A549 (cell line): ENCODE data around the gene SCRT2. TPM values are rescaled to one million over a fixed set of nuclear protein-coding genes. Genes with fewer than 3 reads are reported as not detected.

ENCODE experiments used
- ATAC-seq, 2 experiments: fragments of 200-7000 bp in 1 of 2; fragments of >200 bp in 1 of 2; cut with Nextera tagmentation in 1 of 2; cut with Tn5 transposase in 1 of 2; 3 replicates each; pipeline versions ENCODE4 v1.8.0 to v1.9.1; 2018 to 2020; ENCODE audit warnings: mild to moderate bottlenecking in 1 of 2, moderate library complexity in 1 of 2
- CTCF ChIA-PET: fragments of 300-600 bp; sonication (Branson Sonifier 250); formaldehyde crosslinking; extraction: SDS; loops from one replicate; lab custom pipeline; 2021; ENCODE audit warnings: antibody characterized with exemption, inconsistent platforms; lab: Yijun Ruan, JAX
- POLR2A ChIA-PET: fragments of 350-600 bp; formaldehyde crosslinking; extraction: SDS; loops from one replicate; lab custom pipeline; 2021; ENCODE audit warnings: antibody characterized with exemption, inconsistent platforms; lab: Yijun Ruan, JAX
- DNase-seq, 2 experiments: peaks; one replicate each; pipeline versions ENCODE4 v3.0.0 to v3.0.0-alpha.2; 2011 to 2016; ENCODE audit warnings: low read depth in 1 of 2, low spot score in 1 of 2
- FAIRE-seq: peaks from 2 replicates; lab custom pipeline; 2011; peaks lifted over from hg19 to GRCh38; lab: Jason Lieb, UNC
- H3K27ac ChIP-seq, 2 experiments: fragments of >200 bp; sonication (Bioruptor Twin); formaldehyde crosslinking; 3 replicates each; pipeline ENCODE4 v1.5.1; 2016 to 2017
- H3K4me1 ChIP-seq: fragments of >200 bp; sonication (Bioruptor Twin); formaldehyde crosslinking; 3 replicates; pipeline ENCODE4 v1.6.1; 2016
- H3K4me2 ChIP-seq: fragments of >200 bp; sonication (Bioruptor Twin); formaldehyde crosslinking; 3 replicates; pipeline ENCODE4 v1.6.1; 2016
- H3K4me3 ChIP-seq: fragments of >200 bp; sonication (Bioruptor Twin); formaldehyde crosslinking; 3 replicates; pipeline ENCODE4 v1.5.1; 2016
- H3K9me3 ChIP-seq: fragments of >200 bp; sonication (Bioruptor Twin); formaldehyde crosslinking; 3 replicates; pipeline ENCODE4 v1.6.1; 2016
- BCL3 ChIP-seq: fragments of >200 bp; sonication (Bioruptor Twin); formaldehyde crosslinking; IDR thresholded peaks from 3 replicates; pipeline ENCODE4 v1.6.1; 2016
- CEBPB ChIP-seq, 2 experiments: fragments of >200 bp in 1 of 2; sonication (Bioruptor Twin) in 1 of 2; formaldehyde crosslinking in 1 of 2; IDR thresholded peaks; 2 replicates each; pipeline ENCODE4 v1.6.1; 2012 to 2016
- CHD2 ChIP-seq: fragments of 150-350 bp; IDR thresholded peaks from 2 replicates; pipeline ENCODE4 v1.6.1; 2014; ENCODE audit warnings: low read length; ENCODE audit not compliant: partially characterized antibody
- CTCF ChIP-seq: fragments of >200 bp; sonication (Bioruptor Twin); formaldehyde crosslinking; IDR thresholded peaks from 3 replicates; pipeline ENCODE4 v1.5.1; 2016
- EHF ChIP-seq: fragments of 250-450 bp; sonication (Bioruptor Pico); IDR thresholded peaks from 2 replicates; pipeline ENCODE4 v1.5.0; 2020; ENCODE audit warnings: mild to moderate bottlenecking
- FOSB ChIP-seq: fragments of 250-450 bp; sonication (Bioruptor Pico); IDR thresholded peaks from 2 replicates; pipeline ENCODE4 v1.5.0; 2020; ENCODE audit warnings: mild to moderate bottlenecking, moderate library complexity
- GATA3 ChIP-seq: IDR thresholded peaks from 2 replicates; pipeline ENCODE4 v1.6.1; 2012; ENCODE audit warnings: borderline replicate concordance
- HDAC2 ChIP-seq: fragments of 200-600 bp; sonication (generic); IDR thresholded peaks from 2 replicates; pipeline ENCODE4 v1.6.1; 2016
- HOXA7 ChIP-seq: fragments of 250-450 bp; sonication (Bioruptor Pico); IDR thresholded peaks from 2 replicates; pipeline ENCODE4 v1.5.0; 2020; ENCODE audit warnings: mild to moderate bottlenecking, moderate library complexity
- HOXB13 ChIP-seq: fragments of 250-450 bp; sonication (Bioruptor Pico); IDR thresholded peaks from 2 replicates; pipeline ENCODE4 v1.5.0; 2020; ENCODE audit warnings: low read depth, mild to moderate bottlenecking, moderate library complexity
- HOXB5 ChIP-seq: fragments of 250-450 bp; sonication (Bioruptor Pico); IDR thresholded peaks from 2 replicates; pipeline ENCODE4 v1.5.0; 2020; ENCODE audit warnings: mild to moderate bottlenecking, moderate library complexity
- JUN ChIP-seq, 2 experiments: fragments of >200 bp; sonication (Bioruptor Twin); formaldehyde crosslinking; IDR thresholded peaks; 2 replicates in 1 of 2; 3 replicates in 1 of 2; pipeline ENCODE4 v1.6.1; 2016 to 2017
- JUNB ChIP-seq: fragments of >200 bp; sonication (Bioruptor Twin); formaldehyde crosslinking; IDR thresholded peaks from 2 replicates; pipeline ENCODE4 v1.6.1; 2016
- KDM5A ChIP-seq: fragments of 200-600 bp; sonication (generic); IDR thresholded peaks from 2 replicates; pipeline ENCODE4 v1.6.1; 2016; ENCODE audit warnings: antibody characterized with exemption, mild to moderate bottlenecking
- MAFK ChIP-seq: fragments of 450-650 bp; IDR thresholded peaks from 2 replicates; pipeline ENCODE4 v1.6.1; 2014; ENCODE audit not compliant: partially characterized antibody
- MAZ ChIP-seq: fragments of 150-350 bp; IDR thresholded peaks from 2 replicates; pipeline ENCODE4 v1.6.1; 2014; ENCODE audit warnings: antibody characterized with exemption, low read depth, low read length, borderline replicate concordance
- NFE2L2 ChIP-seq: fragments of 150-350 bp; conservative IDR thresholded peaks from 2 replicates; pipeline ENCODE4 v1.6.1; 2014; ENCODE audit warnings: low read length
- PHF8 ChIP-seq: fragments of 200-600 bp; sonication (generic); IDR thresholded peaks from 2 replicates; pipeline ENCODE4 v1.6.1; 2016; ENCODE audit warnings: low read depth, mild to moderate bottlenecking, antibody characterized with exemption, moderate library complexity, borderline replicate concordance
- POLR2A ChIP-seq: IDR thresholded peaks from 2 replicates; pipeline ENCODE4 v1.6.1; 2012; ENCODE audit warnings: mild to moderate bottlenecking, low read length
- RARB ChIP-seq: fragments of 250-450 bp; sonication (Bioruptor Pico); IDR thresholded peaks from 2 replicates; pipeline ENCODE4 v1.8.0; 2021; ENCODE audit warnings: mild to moderate bottlenecking, moderate library complexity
- REST ChIP-seq: fragments of 200-600 bp; sonication (generic); IDR thresholded peaks from 2 replicates; pipeline ENCODE4 v1.6.1; 2016; ENCODE audit warnings: antibody characterized with exemption, mild to moderate bottlenecking, moderate library complexity
- RFX5 ChIP-seq: fragments of 450-650 bp; IDR thresholded peaks from 2 replicates; pipeline ENCODE4 v1.7.1; 2014; ENCODE audit warnings: antibody characterized with exemption, mild to moderate bottlenecking, moderate library complexity
- RNF2 ChIP-seq: fragments of 200-600 bp; sonication (generic); IDR thresholded peaks from 2 replicates; pipeline ENCODE4 v1.6.1; 2016; ENCODE audit warnings: low read depth, mild to moderate bottlenecking, antibody characterized with exemption, moderate library complexity, borderline replicate concordance
- SMC3 ChIP-seq: fragments of >200 bp; sonication (Bioruptor Twin); formaldehyde crosslinking; IDR thresholded peaks from 3 replicates; pipeline ENCODE4 v1.6.1; 2018; ENCODE audit warnings: inconsistent platforms
- SREBF2 ChIP-seq: fragments of 450-650 bp; IDR thresholded peaks from 2 replicates; pipeline ENCODE4 v1.6.1; 2014; ENCODE audit warnings: mild to moderate bottlenecking, moderate library complexity
- TP53 ChIP-seq: fragments of 250-450 bp; sonication (Bioruptor Pico); IDR thresholded peaks from 2 replicates; pipeline ENCODE4 v1.5.0; 2021; ENCODE audit warnings: mild to moderate bottlenecking, moderate library complexity
- ZFP36 ChIP-seq: fragments of 450-650 bp; IDR thresholded peaks from 2 replicates; pipeline ENCODE4 v1.6.1; 2014; ENCODE audit warnings: borderline replicate concordance; ENCODE audit not compliant: partially characterized antibody
- ZNF302 ChIP-seq: fragments of 250-450 bp; sonication (Bioruptor Pico); IDR thresholded peaks from 2 replicates; pipeline ENCODE4 v1.9.0; 2021; ENCODE audit warnings: inconsistent platforms, mild to moderate bottlenecking, moderate library complexity
- WGBS: methylation state at CpG from one replicate; pipeline ENCODE4 v1.1.6; 2017; ENCODE audit errors: missing lambda C conversion rate; 5-methylcytosine and 5-hydroxymethylcytosine counted together
- polyA plus RNA-seq, 4 experiments: library from polyadenylated mRNA; depleted of rRNA in 3 of 4; stranded (reverse); fragments of >200 nt; fragmentation: RNase III in 1 of 4; extraction: RNeasy Plus Mini Kit Qiagen cat#74134 plus additional on column Dnase treatment in 1 of 4; gene quantifications; 2 replicates in 3 of 4; 3 replicates in 1 of 4; pipeline ENCODE4 v1.2.3, GENCODE V29; 2011 to 2017
- TF ChIP-seq, protein P1 (sequence below): fragments of 250-450 bp; sonication (Bioruptor Pico); IDR thresholded peaks from 2 replicates; pipeline ENCODE4 v1.5.0; 2020; ENCODE audit warnings: low read depth, mild to moderate bottlenecking, moderate library complexity
- TF ChIP-seq, protein P2 (sequence below): IDR thresholded peaks from 2 replicates; pipeline ENCODE4 v1.6.1; 2012
- TF ChIP-seq, protein P3 (sequence below): IDR thresholded peaks from 2 replicates; pipeline ENCODE4 v1.6.1; 2012; ENCODE audit warnings: low read depth, borderline replicate concordance

SCRT2 gene
- polyA plus RNA-seq, 2 of the 4 experiments (the other 2 are of a cell fraction): not detected

- Histone ChIP-seq H3K9me3 (0 out of 3 replicates have a peak, but pooled peaks cover under 1% of the 10 kb centered on the region), H3K4me2 (peak within 1 kb of the TSS; percentile 81), H3K4me3 (peak within 1 kb of the TSS; percentile 87), H3K27ac (peak within 1 kb of the TSS; percentile 98), H3K4me1 (peaks cover 29% of the 10 kb centered on the region)
- FAIRE-seq (no peak), ATAC-seq (peak; percentile 83 to 86), DNase-seq (peak; percentile 93 to 98)
- WGBS: no CpG with 5 or more reads among the region's 74 CpGs
- POLR2A ChIA-PET: interaction anchor here (1.4 kb wide), 1 partner anchor 14 kb away, joined by 4 read pairs; no protein-coding TSS in a partner anchor
- CTCF ChIA-PET: interaction anchor here (0.9 to 4.2 kb wide), 9 partner anchors 10 to 765 kb away, joined by 3 to 33 read pairs (median 4); partner anchors contain the start of gene SCRT2
- TF ChIP-seq SREBF2: no peak
- TF ChIP-seq RNF2: no peak
- no peak for TF ChIP-seq KDM5A
- no peak for TF ChIP-seq HDAC2
- TF ChIP-seq ZFP36: no peak
- TF ChIP-seq RFX5: no peak
- TF ChIP-seq, protein P1, sequence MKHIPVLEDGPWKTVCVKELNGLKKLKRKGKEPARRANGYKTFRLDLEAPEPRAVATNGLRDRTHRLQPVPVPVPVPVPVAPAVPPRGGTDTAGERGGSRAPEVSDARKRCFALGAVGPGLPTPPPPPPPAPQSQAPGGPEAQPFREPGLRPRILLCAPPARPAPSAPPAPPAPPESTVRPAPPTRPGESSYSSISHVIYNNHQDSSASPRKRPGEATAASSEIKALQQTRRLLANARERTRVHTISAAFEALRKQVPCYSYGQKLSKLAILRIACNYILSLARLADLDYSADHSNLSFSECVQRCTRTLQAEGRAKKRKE (CRISPR knock-in tag): peak; percentile 61; the same call in 1 of the 2 replicates
- peak; percentile 82 for TF ChIP-seq HOXB5
- TF ChIP-seq MAZ: peak; percentile 73; the same call in 1 of the 2 replicates
- 0 out of 2 replicates have a peak, but pooled peaks have one; percentile 26 for TF ChIP-seq TP53 (CRISPR knock-in tag)
- TF ChIP-seq, protein P2, sequence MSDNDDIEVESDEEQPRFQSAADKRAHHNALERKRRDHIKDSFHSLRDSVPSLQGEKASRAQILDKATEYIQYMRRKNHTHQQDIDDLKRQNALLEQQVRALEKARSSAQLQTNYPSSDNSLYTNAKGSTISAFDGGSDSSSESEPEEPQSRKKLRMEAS: peak; percentile 57; the same call in 1 of the 2 replicates
- no peak for TF ChIP-seq PHF8
- TF ChIP-seq REST: no peak
- peak; percentile 93 for TF ChIP-seq POLR2A
- no peak for TF ChIP-seq ZNF302 (CRISPR knock-in tag)
- peak; percentile 19 for TF ChIP-seq CHD2
- TF ChIP-seq MAFK: peak; percentile 88
- TF ChIP-seq SMC3: peak; percentile 91
- TF ChIP-seq GATA3: peak; percentile 73
- no peak for TF ChIP-seq FOSB
- TF ChIP-seq JUNB: peak; percentile 35; the same call in 1 of the 2 replicates
- TF ChIP-seq HOXB13 (CRISPR knock-in tag): 0 out of 2 replicates have a peak, but pooled peaks have one; percentile 79
- TF ChIP-seq CEBPB (IDR thresholded peaks at IDR 0.05): no peak
- peak; percentile 85 to 98 for TF ChIP-seq JUN (IDR thresholded peaks at IDR 0.05)
- TF ChIP-seq, protein P3, sequence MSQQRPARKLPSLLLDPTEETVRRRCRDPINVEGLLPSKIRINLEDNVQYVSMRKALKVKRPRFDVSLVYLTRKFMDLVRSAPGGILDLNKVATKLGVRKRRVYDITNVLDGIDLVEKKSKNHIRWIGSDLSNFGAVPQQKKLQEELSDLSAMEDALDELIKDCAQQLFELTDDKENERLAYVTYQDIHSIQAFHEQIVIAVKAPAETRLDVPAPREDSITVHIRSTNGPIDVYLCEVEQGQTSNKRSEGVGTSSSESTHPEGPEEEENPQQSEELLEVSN: no peak; the same call in 1 of the 2 replicates
- TF ChIP-seq BCL3: peak; percentile 83; the same call in 2 of the 3 replicates
- peak; percentile 93 for TF ChIP-seq CTCF
- no peak for TF ChIP-seq RARB (CRISPR knock-in tag)
- TF ChIP-seq EHF (CRISPR knock-in tag): peak; percentile 60; the same call in 1 of the 2 replicates
- TF ChIP-seq NFE2L2: peak; percentile 94
- no peak for TF ChIP-seq HOXA7 (CRISPR knock-in tag)
Measured at GRCh38 chr20:653110-653589, 22.5 kb downstream of the SCRT2 start, which contains the start of gene SRXN1. TSS of gene SRXN1 (minus strand) at chr20:653200. CDS start at chr20:653185, 15 bp downstream.
